Mucosa of descending colon (tissue), 3 donors: ENCODE results near the gene TRDN. TPM values are rescaled to one million over a fixed set of nuclear protein-coding genes. Genes with fewer than 3 reads are reported as not detected.

Experiments
- ATAC-seq: fragments of 200-7000 bp; cut with Tn5 transposase; one replicate; pipeline ENCODE4 v1.9.1; 2020; ENCODE audit warnings: mild to moderate bottlenecking, moderate library complexity
- DNase-seq, 3 donors: peaks; one replicate each; pipeline ENCODE4 v3.0.0-alpha.2; 2020
- H3K36me3 ChIP-seq: fragments of 200-600 bp; one replicate; pipeline ENCODE4 v1.8.0; 2021; ENCODE audit warnings: low read depth, mild to moderate bottlenecking
- H3K4me1 ChIP-seq: fragments of 200-600 bp; one replicate; pipeline ENCODE4 v1.8.0; 2021; ENCODE audit warnings: low read depth, mild to moderate bottlenecking
- H3K4me3 ChIP-seq: fragments of 200-600 bp; one replicate; pipeline ENCODE4 v1.8.0; 2021; ENCODE audit warnings: mild to moderate bottlenecking
- H3K9me3 ChIP-seq: fragments of 200-600 bp; one replicate; pipeline ENCODE4 v1.8.0; 2021; ENCODE audit warnings: mild to moderate bottlenecking
- CTCF ChIP-seq: fragments of 200-600 bp; IDR thresholded peaks from one replicate; pipeline ENCODE4 v1.8.0; 2022; ENCODE audit warnings: antibody characterized with exemption, mild to moderate bottlenecking
- intact Hi-C, 2 donors: fragments of 100-400 bp; cut with DNase I in 1 of 2; cut with micrococcal nuclease in 1 of 2; formaldehyde crosslinking; loops; one replicate each; pipeline versions ENCODE4 v1.11.0 to v1.11.1; 2022; cut with DNase I, micrococcal nuclease
- total RNA-seq, 3 donors: library from RNA; stranded (reverse); fragmentation: NEBNext Ultra II Directional in 2 of 3; extraction: Animal tissue kit (Norgen Biotek cat#: 25700) in 2 of 3; gene quantifications; one replicate each; pipeline versions ENCODE4 v1.2.1 to v1.2.4, GENCODE V29; 2021 to 2023
- donor health status: DM: no; HTN: no; CAD: no; lungs with moderate emphysema.
- donor health status: DM: no; HTN: no; CAD: no.
- donor health status: DM: no; HTN: yes; CAD: no.

TRDN gene
- total RNA-seq, 3 donors from 2014 or later, result 0.12 to 0.51 TPM; not detected in 1

- intact Hi-C loops, result no loop called here
Measured at GRCh38 chr6:123629258-123629941, 7.3 kb downstream of the TRDN start.

GRCh38 chr6:123625696-123626095 is 11.1 kb downstream of the TRDN start:
- DNase-seq (no peak), ATAC-seq (no peak)
- intact Hi-C loops, result no loop called here
- Histone ChIP-seq H3K4me1 (no peaks in the 10 kb centered on the region), H3K36me3 (no peaks in the 10 kb centered on the region), H3K9me3 (no peaks in the 10 kb centered on the region), H3K4me3 (no peak overlapping the region)
- TF ChIP-seq CTCF, result no peak

More at GRCh38 chr6:123629258-123629941, 7.3 kb downstream of the TRDN start:
- Histone ChIP-seq H3K36me3 (no peaks in the 10 kb centered on the region), H3K9me3 (no peaks in the 10 kb centered on the region), H3K4me1 (no peaks in the 10 kb centered on the region), H3K4me3 (no peak overlapping the region)
- ATAC-seq (no peak), DNase-seq (no peak)
- TF ChIP-seq CTCF, result no peak

GRCh38 chr6:123622780-123623179 is 14.0 kb downstream of the TRDN start:
- no peak overlapping the region for H3K4me3 ChIP-seq
- no peaks in the 10 kb centered on the region for H3K9me3 ChIP-seq
- intact Hi-C loops, result no loop called here
- no peaks in the 10 kb centered on the region for H3K36me3 ChIP-seq
- no peak for ATAC-seq
- DNase-seq, result no peak
- no peaks in the 10 kb centered on the region for H3K4me1 ChIP-seq
- TF ChIP-seq CTCF, result no peak

- H3K9me3 ChIP-seq, result no peaks in the 10 kb centered on the region
- DNase-seq (no peak), ATAC-seq (no peak)
- no peak for TF ChIP-seq CTCF
- no peaks in the 10 kb centered on the region for H3K36me3 ChIP-seq
- H3K4me3 ChIP-seq, result no peak overlapping the region
- H3K4me1 ChIP-seq, result no peaks in the 10 kb centered on the region
- intact Hi-C loops, result no loop called here
Measured at GRCh38 chr6:123619156-123619555, 17.6 kb downstream of the TRDN start.

GRCh38 chr6:123616942-123617341 is 19.8 kb downstream of the TRDN start:
- Histone ChIP-seq H3K36me3 (no peaks in the 10 kb centered on the region), H3K9me3 (no peaks in the 10 kb centered on the region), H3K4me1 (no peaks in the 10 kb centered on the region), H3K4me3 (no peak overlapping the region)
- intact Hi-C loops, result no loop called here
- TF ChIP-seq CTCF, result no peak
- DNase-seq (no peak), ATAC-seq (no peak)

GRCh38 chr6:123616016-123616415 is 20.7 kb downstream of the TRDN start:
- Histone ChIP-seq H3K4me1 (no peaks in the 10 kb centered on the region), H3K36me3 (no peaks in the 10 kb centered on the region), H3K4me3 (no peak overlapping the region), H3K9me3 (no peaks in the 10 kb centered on the region)
- intact Hi-C loops, result no loop called here
- DNase-seq (no peak), ATAC-seq (no peak)
- TF ChIP-seq CTCF, result no peak
